ENCODE measurements around the gene HARBI1.
"Not testable (repeated sequence)": the region's sequence is repeated elsewhere in the genome, so short reads cannot be mapped to it uniquely, and the experiment has no call there.

Gene HARBI1

DNA sequence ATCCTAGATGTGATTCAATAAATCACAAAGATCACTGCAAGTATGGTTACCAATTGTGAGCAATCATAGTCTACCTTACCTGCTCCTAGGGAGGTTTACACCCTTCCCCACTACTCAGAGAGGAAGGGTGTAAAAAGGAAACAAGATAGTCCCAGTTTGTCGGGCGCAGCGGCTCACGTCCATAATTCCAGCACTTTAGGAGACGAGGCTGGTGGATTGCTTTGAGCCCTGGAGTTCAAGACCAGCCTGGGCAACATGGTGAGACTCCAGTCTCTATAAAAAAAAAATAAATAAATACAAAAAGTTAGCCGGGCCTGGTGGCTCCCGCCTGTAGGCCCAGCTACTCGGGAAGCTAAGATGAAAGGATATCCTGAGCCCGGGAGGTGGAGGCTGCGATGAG, 22.2 kb downstream of the HARBI1 start:
- DNase-seq = no peak

DNA sequence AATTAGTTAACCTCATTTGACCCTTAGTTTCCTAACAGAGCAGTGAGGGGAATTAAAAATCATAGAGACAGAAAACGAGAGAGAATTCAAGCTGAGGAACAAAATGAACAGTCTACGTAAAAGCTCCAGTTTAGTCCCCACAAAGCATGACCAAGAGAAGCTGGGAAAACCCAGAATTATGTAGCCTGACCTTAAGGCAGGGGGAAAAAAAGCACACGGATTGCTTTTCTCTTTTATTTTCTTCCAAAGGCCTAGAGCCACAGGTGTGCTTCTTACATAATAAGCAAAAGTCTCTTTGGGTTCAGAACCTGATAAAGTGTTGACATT, 22.7 kb downstream of the HARBI1 start:
- DNase-seq = no peak

DNA sequence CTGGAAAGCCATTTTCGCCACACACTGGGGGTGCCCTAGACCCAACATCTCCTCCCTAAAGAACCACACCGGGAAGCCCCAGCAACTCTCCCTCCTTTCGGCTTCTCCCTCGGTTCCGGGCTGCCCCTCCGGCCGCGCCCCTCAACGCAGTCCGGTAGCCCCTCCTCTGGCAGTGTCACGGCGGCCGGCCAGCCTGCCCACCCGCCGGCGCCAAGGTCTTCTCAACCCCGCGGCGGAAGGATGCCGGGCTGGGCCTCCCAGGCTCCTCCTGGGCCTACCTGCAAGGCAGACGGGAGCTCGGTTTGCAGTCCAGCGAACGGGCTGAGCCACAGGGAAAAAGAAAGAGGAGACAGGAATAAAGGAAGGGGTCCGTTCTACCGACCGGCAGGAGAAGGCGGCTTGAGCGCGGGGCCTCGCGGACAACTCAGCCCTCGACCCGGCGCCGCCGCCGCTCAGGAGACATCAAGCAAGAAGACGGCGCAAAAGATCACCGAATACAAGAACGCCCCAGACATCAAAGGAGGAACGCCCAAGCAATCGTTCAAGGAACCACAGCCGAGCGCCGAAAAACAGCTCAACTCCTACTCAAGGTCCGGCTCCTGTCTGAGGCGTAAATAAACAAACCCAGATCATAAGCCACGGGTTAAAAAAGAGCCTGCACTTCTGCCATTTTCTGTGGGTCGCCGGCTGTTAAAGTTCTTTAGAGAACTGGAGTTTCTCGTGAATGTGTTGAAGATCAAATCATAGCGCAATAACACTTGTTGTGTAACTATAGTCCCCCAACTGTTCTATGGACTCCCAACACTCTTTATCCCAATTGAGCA, 23.3 kb downstream of the HARBI1 start, which contains the start of gene AMBRA1:
TSS of gene AMBRA1 (minus strand) at position 474 of the 824 bp plus-strand sequence. CDS start 45,643 bp downstream, outside the sequence.
- DNase-seq = peak; percentile 81

DNA sequence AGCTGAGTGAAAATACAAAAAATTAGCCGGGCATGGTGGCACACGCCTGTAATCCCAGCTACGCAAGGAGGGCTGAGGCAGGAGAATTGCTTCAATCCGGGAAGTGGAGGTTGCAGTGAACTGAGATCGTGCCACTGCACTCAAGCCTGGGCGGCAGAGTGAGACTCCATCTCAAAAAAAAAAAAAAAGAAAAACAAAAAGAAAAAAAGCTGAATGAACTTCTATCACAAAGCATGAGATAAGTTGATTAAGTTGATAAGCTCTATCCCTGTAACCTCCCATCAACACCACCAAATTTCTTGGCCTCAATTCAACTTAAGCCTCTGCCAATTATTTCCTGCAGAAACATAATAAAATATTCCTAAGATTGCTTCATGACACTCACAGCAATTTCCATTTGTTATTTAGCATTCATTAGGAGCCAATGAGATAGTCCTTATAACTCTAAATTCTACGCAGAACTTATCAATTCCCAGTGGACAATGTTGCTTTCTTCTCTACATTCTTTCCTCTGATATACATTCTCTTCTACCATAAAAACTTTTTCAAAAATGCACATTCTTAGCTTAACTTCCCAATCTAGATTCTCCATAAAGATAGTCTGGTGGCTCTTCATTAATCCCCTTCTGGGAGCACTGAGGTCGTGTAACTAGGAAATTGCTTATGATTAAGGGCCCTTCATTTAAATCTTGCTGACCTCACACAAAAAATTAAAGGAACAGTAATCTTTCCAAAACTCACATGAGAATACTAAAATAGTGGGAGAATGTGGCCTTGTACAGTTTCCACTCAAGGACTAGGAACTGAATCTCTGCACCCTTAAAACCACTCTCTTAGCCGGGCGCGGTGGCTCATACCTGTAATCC, 26.1 kb downstream of the HARBI1 start:
- DNase-seq = no peak

DNA sequence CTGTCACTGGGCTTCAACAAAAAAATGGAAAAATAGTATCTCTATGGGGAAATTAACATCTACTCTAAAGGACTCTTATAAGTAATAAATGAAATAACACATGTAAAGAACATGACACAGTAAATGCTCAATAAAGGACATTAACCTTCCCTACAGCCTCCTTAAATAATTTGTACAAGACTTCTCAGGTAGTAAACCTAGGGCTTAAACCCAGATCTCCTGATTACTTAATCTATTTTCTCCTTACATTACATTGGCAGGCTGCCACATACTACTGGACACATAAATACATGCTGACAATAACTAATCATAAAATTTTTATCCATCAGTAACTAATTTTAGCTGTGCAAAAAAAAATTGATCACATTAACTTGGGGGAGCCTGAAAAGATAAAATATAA, 28.1 kb downstream of the HARBI1 start:
- DNase-seq = no peak

DNA sequence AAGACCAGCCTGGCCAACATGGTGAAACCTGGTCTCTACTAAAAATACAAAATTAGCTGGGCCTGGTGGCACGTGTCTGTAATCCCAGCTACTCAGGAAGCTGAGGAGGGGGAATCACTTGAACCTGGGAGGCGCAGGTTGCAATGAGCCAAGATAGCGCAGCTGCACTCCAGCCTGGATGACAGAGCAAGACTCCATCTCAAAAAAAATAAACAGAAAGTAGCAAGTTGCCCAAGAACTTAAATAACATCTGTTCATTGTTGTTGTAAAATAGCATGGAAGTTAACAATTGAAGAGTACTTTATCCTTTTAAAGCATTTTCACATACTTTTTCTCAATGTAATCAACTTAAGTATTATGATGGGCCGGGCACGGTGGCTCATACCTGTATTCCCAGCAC, 28.9 kb downstream of the HARBI1 start:
- DNase-seq = no peak

DNA sequence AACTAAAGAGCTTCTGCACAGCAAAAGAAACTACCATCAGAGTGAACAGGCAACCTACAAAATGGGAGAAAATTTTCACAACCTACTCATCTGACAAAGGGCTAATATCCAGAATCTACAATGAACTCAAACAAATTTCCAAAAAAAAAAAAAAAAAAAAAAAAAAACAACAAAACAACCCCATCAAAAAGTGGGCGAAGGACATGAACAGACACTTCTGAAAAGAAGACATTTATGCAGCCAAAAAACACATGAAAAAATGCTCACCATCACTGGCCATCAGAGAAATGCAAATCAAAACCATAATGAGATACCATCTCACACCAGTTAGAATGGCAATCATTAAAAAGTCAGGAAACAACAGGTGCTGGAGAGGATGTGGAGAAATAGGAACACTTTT, 33.5 kb downstream of the HARBI1 start:
- not testable (repeated sequence) for DNase-seq

DNA sequence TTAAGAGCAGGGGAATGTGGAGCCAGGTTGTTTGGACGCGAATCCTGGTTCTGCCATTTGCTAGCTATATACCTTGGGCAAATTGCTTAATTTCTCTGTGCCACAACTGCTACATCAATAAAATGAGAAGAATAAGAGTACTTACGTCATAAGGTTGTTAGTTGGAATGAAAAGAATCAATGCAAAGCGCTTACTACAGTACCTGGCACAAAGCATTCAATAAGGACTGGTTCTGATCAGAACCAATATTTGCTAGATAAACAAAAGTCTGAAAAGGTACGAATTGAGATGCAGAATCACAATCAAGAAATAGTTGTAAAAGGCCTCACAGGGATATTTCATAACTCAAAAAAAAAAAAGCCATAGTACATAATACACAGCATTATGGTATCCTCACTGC, 34.4 kb downstream of the HARBI1 start:
- DNase-seq = no peak

DNA sequence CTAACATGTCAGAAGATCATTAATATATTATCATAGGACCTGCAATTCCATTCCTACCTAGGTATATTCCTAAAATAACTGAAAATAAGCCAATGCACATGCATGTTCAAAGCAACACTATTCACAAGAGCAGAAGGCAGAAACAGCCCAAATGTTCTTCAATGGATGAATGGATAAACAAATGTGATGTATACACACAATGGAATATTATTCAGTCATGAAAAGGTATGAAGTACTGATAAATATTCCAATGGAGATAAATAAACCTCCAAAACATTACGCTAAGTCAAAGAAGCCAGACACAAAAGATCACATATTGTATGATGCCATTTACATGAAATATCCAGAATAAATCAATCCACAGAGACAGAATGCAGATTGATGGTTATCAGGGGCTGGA, 40.0 kb downstream of the HARBI1 start:
- no peak for DNase-seq

DNA sequence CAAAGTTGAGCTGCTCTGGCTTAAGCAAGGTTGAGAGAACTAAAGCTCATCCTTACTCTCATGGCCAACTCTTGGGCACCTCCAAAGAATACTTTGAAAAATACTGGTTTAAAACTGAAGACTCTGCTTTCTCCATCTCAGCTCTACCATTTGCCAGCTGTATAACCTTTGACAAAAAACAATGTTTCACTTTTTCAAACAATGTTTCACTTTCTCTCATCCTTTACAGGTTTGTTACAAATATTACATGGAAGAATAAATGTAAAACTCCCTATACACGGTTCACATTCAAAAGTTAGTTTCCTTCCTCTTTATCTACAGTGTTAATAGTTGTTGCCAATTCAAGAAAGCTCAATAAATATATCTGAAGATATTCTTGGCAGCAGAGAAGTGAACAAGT, 42.4 kb downstream of the HARBI1 start:
- DNase-seq = no peak

DNA sequence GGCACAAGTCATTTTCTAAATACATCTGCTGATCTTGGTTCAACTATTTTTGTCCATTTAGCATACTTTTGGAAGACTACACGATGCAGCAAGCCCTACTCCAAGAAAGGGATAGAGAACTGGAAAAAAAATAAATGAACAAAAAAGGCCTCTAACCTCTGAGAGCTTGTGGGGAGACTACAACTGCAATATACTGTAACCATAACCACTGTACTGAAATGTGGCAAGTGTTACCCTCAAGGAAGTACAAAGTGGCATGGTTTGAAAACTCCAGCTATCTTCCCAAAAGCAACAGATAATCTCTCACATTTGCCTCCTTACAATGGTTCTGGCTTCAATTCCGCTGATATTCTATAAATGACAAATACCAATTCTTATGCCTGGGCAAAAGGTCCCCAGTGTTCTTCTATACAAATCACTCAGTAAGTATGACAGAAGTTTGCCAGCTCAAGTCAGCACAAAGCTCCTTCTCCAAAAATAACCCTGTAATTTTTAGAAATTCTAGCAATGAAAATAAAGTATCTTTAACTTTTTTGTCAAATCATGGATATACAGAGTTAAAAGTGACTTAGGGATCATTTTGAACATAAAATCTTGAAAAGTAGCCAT, 46.1 kb downstream of the HARBI1 start:
- no peak for DNase-seq

DNA sequence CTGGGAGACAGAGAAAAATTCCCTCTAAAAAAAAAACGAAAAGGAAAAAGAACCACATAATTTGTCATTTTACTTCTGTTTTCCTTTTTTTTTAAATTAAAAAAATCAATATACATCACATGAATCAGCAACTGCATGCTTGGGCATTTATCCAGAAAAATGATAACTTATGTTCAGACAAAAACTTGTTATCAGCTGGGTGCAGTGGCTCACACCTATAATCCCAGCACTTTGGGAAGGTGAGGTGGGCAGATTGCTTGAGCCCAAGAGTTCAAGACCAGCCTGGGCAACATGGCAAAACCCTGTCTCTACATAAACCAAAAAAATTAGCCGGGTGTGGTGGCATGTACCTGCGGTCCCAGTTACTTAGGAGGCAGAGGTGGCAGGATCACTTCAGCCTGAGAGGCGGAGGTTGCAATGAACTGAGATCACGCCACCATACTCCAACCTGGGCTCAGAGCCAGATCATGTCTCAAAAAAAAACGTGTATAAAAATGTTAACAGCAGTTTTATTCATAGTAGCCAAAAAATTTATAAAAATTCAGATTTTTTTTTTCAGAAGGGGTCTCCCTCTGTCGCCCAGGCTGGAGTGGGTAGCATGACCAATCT, 51.7 kb downstream of the HARBI1 start:
- no peak for DNase-seq

DNA sequence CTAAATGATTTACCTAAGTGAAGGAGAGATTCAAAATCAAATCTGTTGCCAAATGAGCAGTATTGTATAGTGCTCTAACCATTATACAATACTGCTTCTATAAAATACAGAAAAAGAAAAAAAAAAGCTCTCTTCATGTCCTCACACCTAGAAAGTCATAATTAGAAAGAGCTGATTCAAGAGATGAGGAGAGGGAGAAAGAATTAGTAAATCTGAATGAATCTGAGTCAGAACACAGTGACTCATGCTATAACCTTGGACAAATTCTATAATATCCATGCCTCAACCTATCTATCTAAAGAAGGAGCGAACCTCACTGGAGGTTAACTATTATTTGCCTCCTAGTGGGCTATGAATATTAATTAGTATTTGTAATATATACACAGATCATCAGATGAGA, 52.6 kb downstream of the HARBI1 start:
- DNase-seq = no peak

DNA sequence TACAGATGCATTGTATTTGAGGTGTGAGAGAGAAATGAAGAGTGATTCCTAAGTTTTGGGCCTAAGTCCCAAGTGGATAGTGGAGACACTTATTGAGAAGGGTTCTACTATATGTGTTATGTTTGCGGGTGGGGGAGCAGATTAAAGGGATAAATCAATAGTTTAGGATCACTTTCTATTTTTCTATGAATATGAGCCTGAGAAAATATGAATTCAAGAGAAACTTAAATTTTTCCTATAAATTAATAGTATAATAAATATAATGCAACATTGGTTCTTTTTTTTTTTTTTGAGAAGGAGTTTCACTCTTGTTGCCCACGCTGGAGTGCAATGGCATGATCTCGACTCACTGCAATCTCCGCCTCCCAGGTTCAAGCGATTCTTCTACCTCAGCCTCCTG, 54.5 kb downstream of the HARBI1 start:
- DNase-seq = no peak

DNA sequence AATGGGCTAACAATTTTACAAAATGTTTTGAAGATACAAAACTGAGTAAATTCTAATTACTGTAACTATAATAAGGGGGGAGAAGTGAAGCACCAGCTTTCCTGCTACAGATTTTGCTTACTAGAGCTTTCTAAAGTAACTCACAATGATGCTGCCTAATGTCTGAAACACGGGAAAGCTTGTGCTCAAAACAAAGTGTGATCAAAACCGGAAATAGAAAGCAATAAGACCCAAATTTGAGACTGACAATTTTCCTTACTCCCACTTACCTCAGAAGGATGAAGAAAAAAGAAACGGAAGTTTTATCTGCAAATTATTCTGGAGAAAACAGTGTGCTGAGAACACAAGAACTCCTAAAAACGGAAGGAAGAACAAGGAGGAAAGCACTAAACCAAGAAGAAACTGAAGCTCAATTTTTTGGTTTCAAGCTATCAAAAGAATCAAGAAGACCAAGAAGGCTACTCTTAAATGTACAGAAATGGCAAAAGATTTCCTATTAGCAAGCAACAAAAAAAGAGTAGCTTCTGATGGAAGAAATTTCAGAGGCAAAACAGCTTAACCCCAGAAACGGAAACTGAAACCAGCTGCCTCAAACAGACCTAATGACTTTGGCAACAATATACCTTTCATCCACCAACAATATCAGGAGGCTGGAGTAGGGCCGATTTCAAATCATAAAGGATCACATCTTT, 56.6 kb downstream of the HARBI1 start:
- no peak for DNase-seq

DNA sequence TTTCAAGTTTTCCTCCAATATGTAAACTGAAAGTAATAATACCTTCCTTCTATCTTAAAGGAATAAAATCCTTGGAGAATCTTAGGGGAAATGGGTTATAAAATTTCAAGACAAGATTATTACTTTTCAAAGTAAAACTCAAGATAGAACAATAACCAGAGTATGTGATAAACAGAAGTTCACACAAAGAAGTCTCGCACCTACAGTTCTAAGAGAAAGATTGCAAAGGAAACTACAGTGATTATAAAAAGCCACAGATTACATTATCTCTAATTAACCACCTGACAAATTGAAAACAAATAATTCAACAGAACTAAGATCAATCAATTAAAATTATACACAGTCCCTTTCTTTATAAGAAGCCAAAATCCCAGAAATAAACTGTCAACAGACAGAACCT, 57.2 kb downstream of the HARBI1 start:
- DNase-seq = no peak

DNA sequence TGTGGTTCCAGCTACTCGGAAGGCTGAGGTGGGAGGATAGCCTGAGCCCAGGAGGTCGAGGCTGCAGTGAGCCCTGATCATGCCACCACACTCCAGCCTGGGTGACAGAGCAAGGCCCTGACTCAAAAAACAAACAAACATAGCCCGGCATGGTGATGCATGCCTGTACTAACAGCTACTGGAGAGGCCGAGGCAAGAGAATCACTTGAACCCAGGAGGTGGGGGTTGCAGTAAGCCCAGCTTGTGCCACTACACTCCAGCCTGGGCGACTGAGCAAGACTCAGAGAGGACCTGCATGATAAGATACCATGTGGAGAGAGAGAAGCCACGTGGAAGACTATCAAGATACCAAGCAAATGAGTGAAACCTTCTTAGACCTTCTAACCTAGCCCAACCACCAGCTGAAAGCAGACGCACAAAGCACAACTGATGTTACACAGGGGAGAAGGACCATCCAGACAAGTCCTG, 59.3 kb downstream of the HARBI1 start:
- no peak for DNase-seq

DNA sequence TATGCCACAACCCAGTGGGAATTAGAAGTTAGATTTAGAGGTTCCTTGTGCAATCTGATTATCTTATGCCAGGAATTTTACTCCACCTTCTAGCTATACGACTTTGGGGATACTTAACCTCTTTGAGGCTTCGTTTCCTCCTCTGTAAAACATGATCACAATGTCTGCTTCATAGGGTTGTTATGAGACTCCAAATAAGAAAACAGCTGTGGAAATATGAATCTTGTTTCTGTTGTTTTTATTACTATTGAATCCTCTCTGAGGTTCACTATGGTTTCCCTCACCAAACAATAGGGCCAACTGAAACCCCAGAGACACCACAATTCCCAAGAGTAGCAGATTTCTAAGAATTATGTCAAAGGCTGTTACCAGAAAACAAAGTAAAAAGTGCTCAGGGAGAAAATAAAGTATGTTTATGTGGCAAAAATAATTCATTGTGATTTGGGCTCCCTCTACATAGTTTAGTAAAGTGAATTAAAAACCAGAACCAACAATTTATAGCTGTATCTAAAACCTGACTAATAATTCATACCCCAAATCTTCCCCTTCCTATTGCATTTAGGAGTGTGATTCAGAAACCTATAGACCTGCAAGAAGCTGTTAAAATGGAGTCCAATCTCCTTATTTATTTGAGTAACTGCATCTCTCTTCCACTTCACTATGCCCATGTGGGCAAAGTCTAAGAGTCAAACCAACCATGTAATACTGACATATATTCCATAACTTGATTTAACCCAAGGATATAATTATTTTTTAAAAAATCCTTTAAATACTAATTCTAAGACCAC, 61.6 kb downstream of the HARBI1 start:
- DNase-seq = no peak

DNA sequence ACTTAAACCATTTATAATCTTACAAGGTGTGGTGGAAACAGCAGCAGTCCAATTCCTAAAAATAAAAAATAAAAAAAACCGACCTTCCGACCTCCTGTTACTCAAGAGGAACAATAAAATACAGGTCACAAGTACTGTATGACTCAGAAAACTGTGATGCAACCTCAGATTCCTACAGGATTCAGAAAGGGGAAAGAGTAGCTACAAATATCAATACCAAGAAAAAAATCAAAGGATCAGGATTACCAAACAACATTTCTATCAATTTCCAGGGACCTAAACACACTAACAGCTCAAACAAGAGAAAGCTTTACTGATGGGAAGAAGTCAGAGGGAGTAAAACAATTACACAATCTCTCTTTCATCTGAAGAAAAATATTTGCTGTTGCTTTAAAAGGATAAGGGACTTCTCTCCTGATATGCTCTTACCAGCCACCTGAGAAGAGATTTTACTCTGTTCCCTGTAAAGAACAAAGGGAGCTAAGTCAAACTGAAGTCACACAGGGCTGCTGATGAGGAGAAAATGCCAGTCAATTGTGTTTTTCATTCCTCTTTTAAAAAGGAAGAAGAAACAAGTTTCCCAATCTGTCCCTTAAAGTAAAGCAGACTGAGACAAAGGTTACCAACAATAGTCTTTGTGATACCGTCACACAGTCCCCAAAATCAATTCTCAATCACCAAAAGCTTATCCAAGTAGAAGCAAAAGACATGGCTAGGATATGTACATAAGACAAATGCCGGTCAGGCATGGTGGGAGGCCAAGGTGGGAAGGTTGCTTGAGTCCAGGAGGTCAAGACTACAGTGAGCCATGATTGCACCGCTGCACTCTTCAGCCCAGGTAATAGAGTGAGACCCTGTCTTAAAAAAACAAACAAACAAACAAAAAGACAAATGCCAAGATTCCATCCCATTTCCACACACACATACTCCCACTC, 62.5 kb downstream of the HARBI1 start:
- DNase-seq = no peak

DNA sequence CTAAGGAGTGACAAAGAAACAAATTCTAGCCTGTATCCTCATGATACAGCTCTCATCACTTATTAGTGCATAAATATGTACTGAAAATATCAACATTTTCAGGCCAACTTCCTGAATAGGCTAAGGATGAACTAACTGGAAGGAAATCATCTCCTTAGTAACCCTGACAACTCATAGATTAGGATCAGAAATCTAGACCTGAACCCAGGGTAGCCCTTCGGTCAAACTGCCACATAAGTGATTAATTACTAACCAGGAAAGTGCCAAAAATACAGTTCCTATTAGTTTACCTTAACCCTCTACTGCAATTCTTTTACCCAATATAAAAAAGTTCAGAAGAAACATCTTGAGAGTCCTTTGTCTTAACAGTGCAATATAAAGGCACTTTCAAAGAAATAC, 63.2 kb downstream of the HARBI1 start:
- no peak for DNase-seq
